NCI-H526 (cell line): Measurements from ENCODE around the gene ARVCF.
A peak's percentile ranks its signal among the peaks of the same experiment; 100 is the strongest.

Experiments
- DNase-seq, 2 experiments: peaks; one replicate each; lab custom pipeline; 2025; lab: John Stamatoyannopoulos, UW

The ARVCF gene

DNA sequence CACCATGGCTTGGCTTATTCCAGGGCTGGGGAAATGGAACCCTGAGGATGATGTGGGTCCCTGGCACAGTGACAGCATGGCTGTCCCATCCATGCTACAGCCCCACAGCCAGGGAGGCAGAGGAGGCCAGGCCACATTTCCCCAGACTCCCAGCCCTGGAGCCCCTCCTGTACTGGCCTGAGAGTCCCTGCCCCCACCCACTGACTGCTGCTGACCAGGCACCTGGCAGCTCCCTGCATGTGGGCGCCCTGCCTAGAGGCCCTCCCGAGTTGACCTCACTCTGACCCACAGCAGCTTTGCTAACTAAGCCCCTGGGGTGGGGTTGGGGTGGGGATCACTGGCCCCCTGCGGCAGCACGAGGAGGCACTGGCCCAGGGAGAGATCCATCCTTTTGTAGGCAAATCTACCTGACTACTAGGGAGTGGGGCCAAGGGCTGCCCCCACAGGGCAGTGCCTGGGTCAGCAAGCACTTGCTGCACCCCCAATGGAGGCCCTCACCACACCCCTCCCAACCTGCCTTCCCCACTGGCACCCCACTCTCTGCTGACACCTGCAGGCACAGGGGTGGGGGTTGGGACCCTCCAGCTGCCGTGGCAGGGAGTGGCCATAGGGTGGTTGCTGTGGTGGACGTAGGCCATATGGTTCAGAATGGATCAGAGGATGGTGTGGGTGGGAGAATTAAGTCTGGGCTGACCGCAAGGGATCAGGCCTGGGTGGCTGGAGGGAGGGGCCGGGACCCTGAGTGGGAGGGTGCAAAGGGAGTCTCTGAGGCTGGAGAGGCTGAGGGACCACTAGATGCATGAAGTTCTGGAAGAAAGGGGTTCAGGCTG is 17.4 kb downstream of the ARVCF start:
- no peak for DNase-seq

DNA sequence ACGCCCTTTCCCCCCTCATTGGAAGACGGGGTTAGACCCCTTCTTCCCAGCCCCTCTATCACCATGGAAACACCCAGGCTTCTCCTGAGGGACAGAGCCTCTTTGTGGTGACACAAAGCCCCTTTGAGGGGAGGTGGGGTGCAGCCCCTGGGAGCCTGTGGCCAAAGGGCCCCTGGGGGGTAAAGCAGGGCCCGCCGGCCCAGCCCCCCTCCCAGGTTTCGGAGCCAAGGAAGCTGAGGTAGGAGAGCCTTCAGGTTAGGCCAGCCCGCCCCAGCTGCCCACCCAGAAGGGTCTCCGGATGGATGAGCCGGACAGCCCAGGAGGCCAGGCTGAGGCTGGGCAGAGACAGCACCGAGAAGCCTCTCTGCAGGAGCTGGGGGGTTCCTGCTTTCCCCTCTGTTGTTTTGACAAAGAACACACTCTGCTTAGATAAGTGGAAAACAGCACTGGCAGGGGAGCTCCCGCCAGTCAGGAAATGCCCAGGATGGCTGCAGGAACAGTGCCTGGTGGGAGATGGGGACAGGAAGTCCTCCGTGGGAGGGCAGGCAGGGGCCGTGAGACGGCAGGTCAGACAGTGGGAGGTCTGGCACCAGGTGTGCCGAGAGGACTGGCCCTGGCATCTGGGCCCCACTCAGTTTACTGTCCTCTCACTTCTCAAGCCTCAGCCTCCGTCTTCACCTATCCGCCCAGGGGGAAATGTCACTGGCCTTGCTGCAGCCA is 18.2 kb downstream of the ARVCF start:
- DNase-seq: no peak

DNA sequence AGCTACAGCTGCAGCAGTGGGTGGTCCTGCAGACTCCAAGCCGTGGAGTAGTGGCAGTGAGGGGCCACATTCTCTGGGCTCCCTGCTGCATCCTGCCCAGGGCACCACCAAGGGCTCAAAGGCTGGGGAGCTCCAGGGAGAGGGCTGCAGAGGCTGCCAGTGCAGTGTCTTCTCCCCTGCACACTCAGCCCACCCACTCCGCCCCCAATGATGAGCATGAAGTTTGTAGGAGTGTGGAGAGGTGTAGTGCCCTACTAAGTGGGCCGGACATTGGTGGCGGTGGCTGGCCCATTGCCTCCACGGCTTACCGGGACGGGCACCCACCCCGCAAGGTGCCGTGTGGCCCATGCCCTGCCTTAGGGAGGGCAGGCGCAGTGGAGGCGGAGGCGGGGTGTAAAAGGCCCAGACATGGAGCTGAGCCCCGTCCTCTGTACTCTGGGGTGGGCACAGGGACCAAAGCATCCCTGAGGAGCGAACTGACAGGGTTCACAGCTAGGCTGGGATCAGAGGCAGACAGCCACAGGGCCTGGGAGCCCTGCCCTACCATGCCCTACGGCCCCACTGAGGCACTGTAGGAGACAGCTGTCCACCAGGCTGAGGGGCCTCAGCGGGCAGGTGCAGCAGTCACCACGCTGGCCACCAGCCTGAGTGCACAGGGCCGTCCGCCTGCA is 18.9 kb downstream of the ARVCF start:
- DNase-seq: no peak

GRCh38 chr22:19996694-19997384 is 19.8 kb downstream of the ARVCF start:
- DNase-seq: peak in 1 of 2 experiments; percentile 17

DNA sequence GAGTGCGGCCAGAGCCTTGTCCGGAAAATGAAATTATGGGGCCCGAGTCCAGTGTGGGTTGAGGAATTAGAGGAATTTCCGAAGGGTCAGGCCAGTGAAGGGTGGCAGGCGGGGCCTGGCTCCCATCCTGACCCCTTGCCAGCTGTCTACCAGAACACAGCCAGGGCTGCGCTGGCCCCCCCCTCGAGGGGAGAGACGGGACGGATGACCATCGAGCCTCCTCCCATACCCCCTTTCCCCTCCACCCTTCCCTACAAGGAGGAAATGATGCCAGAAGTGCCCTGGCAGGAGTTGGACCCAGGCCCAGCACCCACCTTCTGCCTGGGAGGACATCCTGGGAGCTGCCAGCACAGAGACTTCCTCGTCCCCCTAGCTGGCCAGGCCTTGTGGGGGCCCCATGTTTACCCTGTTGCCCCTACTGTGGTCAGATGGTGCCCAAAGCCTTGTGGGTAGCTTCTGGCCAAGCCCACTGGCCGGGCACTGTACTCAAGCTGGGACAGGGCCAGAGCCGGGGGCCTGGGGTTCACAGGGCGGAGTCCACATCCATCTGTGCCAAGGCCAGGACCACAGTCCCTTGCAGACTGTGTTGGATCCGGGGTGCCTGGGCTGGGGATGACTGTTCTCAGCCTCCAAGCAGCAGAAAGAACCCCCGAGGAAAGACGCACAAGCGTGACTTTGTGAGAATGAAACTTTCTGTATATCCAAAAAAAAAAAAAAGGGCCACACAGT is 20.8 kb downstream of the ARVCF start:
- no peak for DNase-seq

DNA sequence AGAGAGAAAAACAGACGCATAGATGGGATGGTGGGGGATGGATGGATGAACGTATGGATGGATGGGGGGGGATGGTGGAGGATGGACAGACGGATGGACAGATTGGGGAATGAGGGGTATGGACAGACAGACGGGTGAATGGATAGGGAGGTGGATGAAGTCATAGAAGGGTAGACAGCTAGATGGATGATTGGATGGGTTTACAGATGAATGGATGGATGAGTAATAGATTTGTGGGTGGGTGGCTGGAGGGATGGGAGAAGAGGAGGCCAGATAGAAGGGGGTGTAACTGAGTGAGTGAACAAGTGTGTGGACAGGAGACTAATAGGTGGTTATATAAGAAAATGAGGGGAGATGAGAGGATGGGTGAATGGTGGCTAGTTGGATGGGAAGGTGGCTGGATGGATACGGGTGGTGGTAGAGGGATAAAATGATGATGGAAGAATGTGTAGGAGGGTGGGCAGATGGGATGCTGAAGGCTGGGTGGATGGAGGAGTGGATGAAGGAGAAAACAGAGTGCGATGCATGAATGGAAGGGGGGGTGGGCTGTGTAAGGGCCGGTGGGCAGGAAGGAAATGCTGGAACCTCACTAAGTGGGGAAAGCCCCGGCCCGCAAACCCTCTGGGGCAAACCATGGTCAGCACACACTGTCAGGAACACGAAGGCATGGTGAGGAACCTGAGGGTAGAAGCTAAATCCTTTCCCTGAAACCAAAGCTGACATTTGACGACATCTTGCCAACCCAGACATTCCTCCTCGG is 21.6 kb downstream of the ARVCF start:
- no peak for DNase-seq

DNA sequence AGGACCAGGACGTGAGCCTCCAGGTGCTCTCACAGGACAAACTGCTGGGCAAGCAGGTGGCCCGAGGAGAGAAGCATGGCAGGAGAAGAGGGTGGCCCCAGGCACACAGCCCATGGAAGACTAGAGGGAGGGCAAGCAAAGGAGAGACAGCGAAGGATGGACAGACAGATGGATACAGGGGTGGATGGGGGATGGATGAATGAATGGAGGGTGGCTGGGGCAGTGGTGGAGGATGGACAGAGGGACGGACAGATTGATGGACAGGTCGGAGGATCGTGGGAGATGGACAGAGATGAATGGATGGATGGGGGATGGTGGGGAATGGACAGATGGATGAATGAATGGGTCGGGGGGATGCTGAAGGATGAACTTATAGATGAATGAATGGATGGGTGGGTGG is 22.7 kb downstream of the ARVCF start:
- DNase-seq: no peak

GRCh38 chr22:19992921-19993355 is 23.7 kb downstream of the ARVCF start:
- no peak for DNase-seq

DNA sequence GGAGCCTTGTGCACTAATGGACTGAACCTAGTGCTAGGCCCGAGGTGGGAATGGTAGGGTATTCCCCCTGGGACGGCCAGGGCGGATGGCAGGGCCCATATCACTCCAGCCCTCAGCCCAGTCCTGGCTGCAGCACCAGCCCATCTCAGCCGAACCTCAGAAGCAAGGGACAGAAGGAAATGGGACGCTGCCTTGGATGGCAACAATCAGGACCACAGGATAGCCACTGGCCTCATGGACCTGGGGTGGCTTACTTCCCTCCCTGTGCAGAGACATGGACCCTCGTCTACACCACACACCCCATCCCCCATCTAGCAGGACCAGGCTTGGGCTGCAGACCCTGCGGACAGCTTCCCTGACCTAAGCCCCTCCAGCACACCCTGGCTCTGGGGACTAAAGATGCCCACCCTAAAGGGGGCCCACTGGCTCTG is 24.1 kb downstream of the ARVCF start:
- no peak for DNase-seq

DNA sequence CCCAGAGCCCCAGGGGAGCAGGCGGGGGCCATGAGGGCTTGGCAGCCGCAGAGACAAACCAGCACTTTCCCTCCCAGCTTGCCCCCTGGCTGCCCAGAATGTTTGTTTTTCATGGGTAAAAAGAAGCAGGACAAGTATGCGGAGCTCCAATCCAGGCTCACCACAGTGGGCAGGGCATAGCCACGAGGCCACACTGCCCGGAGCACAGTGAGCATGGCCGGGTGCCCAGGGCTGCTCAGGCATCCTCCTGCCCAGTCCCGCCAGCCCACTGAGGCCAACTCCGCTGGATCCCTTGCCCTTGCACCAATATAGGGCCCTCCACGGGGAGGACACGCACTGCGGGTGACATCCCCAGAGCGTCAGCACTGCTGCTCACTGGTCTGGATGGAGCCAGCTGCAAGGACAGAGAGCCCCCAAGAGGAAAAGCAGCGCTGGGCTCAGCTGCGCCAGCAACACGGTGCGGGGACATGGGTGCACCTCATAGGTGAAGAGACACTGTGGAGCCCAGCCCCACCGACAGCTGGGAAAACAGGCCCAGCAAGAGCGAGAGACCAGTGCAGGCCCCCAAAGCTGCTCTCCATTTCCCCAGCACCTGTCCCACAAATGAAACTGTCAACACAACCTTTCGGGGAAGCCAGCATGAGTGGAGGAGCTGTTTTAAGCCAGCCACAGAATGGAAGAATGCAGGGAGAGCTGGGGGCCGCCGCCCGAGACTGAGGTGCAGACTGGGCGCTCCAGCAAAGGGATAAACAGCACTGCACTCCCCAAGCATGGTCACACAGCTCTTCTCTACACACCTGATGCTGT is 24.8 kb downstream of the ARVCF start:
- no peak for DNase-seq

GRCh38 chr22:19991395-19991644 is 25.3 kb downstream of the ARVCF start:
- DNase-seq: no peak

DNA sequence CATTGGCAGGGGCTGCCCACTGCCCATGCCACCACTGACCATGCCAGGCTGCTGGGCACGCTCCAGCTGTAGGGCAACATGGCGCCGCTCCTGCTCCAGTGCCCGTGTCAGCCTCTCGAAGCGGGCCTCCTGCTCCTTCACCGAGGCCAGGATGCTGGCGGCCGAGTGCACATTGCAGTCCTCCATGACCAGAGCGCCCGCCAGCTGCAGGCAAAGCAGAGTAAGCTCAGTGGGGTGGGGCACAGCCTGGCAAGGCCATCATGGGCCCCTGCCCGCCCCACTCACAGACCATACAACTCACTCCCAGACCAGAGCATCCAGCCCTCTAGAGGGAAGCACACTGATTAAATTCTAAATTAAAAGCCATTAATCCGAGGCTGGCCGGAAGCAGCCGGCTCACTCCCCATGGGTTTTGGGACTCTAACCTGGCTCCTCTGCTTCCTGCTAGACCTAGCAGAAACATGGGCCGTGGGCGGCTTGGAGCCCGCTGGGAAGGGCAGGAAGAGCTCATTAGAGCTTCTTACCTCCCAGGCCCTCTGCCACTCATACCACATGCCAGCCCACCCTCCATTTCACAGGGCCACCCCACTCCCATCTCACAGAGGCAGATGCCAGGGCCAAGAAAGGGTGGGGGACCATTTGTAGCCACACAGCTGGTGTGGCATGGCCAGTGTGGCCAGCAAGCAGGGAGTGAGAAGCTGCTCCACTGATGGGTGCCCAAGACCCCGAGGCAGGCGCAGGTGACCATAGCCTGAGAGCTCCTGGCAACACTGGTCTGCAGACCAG is 25.8 kb downstream of the ARVCF start:
- DNase-seq: no peak

- no peak for DNase-seq
These were observed 26.4 kb downstream of the ARVCF start for GRCh38 chr22:19990188-19990587.

GRCh38 chr22:19989725-19990067 is 26.9 kb downstream of the ARVCF start:
- no peak for DNase-seq

GRCh38 chr22:19988965-19989724 is 27.5 kb downstream of the ARVCF start:
- no peak for DNase-seq

GRCh38 chr22:19988331-19988808 is 28.3 kb downstream of the ARVCF start:
- no peak for DNase-seq

GRCh38 chr22:19987394-19988306 is 29.0 kb downstream of the ARVCF start:
- no peak for DNase-seq
